Ectodermal cell (in vitro differentiated cells): Measurements from ENCODE around the gene PRKAB2.
"Not testable (repeated sequence)": the region's sequence is repeated elsewhere in the genome, so short reads cannot be mapped to it uniquely, and the experiment has no call there.

Source experiments
- H3K27ac ChIP-seq: 2 replicates; pipeline ENCODE4 v1.7.0; 2013; ENCODE audit warnings: mild to moderate bottlenecking, low read depth, low read length; ENCODE audit not compliant: insufficient read depth, poor library complexity, severe bottlenecking
- H3K27me3 ChIP-seq: 2 replicates; pipeline ENCODE4 v1.7.0; 2013; ENCODE audit warnings: mild to moderate bottlenecking, low read length; ENCODE audit not compliant: insufficient read depth, control insufficient read depth, poor library complexity, severe bottlenecking
- H3K36me3 ChIP-seq: one replicate; pipeline ENCODE4 v1.7.0; 2013; ENCODE audit warnings: low read length; ENCODE audit not compliant: control insufficient read depth, insufficient read depth
- H3K4me1 ChIP-seq: one replicate; pipeline ENCODE4 v1.7.0; 2013; ENCODE audit warnings: low read length; ENCODE audit not compliant: control insufficient read depth, insufficient read depth
- H3K4me3 ChIP-seq: 2 replicates; pipeline ENCODE4 v1.7.0; 2013; ENCODE audit warnings: low read depth, low read length, control low read depth; ENCODE audit not compliant: insufficient read depth
- H3K9me3 ChIP-seq: 2 replicates; pipeline ENCODE4 v1.7.0; 2013; ENCODE audit warnings: mild to moderate bottlenecking, low read length, moderate library complexity; ENCODE audit not compliant: control insufficient read depth
- WGBS, 2 experiments: methylation state at CpG; one replicate each; pipeline ENCODE4 v1.1.7; 2013; ENCODE audit warnings: missing lambda C conversion rate in 2 of 2; 5-methylcytosine and 5-hydroxymethylcytosine counted together

PRKAB2 gene

DNA sequence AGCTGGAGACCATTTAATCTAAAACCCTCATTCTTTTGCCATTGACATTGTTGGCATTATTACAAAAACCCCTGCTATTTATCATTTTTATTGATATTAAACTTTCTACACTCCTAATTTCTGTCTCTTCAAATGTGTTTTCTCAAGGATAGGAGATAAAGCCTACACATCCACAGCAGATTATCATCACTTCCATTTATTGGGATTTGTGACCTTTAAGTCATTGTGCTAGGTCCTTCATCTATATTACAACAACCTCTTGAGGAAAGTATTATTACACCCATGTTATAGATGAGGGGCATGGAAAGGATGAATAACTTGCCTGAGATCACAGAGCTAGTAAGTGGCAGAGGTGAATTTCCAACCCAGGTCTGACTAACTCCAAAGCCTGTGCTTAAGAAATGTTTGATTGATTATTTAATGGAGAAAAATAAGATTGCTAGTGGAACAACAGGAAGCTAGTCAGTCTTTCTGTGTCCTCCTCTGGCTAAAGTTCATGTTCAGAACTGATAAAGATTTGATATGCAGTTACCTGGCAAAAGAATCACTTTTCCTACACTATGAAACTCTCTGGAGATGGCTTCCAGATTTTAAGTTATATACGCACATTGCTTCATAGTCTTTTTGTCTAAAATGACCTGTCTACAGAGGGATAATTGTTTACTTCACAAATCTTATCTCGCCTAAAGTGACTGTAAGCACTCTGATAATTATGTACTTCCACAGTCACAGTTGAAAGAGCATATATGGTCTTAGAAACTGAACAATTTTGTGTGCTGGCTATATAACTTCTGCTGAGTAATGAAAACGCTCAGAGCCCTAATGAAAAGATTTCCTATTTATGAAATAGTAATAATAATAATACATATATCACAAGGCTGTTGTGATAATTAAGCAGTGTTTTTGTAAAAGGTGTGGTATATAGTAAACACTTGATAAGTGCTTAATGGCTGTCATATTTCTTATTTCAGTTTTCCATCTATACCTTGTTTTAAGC, 37.9 kb upstream of the PRKAB2 start:
- Histone ChIP-seq H3K9me3 (no peaks in the 10 kb centered on the region), H3K4me3 (no peak overlapping the region), H3K27me3 (no peaks in the 10 kb centered on the region), H3K27ac (no peak overlapping the region), H3K4me1 (no peaks in the 10 kb centered on the region), H3K36me3 (no peaks in the 10 kb centered on the region)
- 98 to 100% methylated on average over 2 of the region's 3 CpGs for WGBS, 2 experiments

DNA sequence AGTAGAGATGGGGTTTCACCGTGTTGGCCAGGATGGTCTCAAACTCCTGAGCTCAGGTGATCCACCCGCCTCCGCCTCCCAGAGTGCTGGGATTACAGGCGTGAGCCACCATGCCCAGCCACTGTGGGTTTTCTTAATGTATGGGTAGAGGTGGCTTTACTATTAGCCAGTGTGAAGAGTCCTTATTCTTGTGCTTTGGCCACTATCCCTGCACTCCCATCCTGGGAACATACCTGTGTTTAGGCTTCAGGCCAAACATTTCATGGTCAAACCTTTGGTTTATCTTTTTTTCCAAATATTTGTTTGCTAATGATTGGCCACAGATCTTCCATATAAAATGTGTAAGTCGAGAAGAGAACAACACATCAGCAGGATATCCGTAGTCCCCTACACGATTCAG, 36.3 kb upstream of the PRKAB2 start:
- WGBS, 2 experiments: 90 to 93% methylated on average over 7 of the region's 7 CpGs
- Histone ChIP-seq H3K9me3 (no peaks in the 10 kb centered on the region), H3K4me1 (no peaks in the 10 kb centered on the region), H3K36me3 (no peaks in the 10 kb centered on the region), H3K4me3 (no peak overlapping the region), H3K27ac (no peak overlapping the region), H3K27me3 (no peaks in the 10 kb centered on the region)

DNA sequence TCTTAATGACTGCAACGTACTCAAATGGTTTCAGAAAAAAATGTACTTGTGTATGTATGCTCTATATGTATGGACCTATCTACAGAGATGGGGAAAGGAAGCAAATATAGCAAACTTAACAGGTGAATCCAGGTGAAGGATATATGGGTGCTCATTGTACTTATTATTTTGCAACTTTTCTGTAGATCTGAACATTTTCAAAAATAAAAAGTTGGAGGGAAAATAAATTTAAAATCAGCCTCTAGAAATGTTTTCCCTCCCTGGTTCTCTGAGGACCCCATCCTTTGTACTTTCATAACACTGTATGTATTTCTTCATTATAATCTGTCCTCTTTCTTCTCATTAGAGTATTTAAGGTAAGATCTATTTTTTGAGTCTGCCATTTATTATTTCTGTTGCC, 34.9 kb upstream of the PRKAB2 start:
- WGBS, 2 experiments: 92 to 100% methylated on average over 1 of the region's 1 CpG
- no peak overlapping the region for H3K27ac ChIP-seq

DNA sequence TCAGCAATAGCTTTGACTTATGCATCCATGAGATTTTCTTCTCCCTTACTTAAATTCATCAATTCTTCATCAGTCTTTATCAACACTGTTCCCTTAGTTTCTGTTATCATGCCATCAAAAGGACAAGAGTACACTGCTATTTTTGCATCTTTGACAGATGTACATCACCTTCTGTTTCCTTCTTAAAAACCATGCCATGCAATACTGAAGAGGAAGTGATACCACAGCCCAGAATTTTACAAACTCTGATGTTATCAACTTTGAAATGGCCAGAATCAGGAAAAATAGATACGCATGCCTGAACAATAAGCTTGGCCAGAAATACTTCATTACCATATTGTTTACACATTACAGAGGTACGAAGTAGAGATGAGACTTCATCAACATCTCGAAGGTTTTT, 31.8 kb upstream of the PRKAB2 start:
- Histone ChIP-seq H3K4me3 (no peak overlapping the region), H3K9me3 (no peaks in the 10 kb centered on the region), H3K36me3 (no peaks in the 10 kb centered on the region), H3K4me1 (no peaks in the 10 kb centered on the region), H3K27me3 (no peaks in the 10 kb centered on the region), H3K27ac (no peak overlapping the region)
- 90 to 95% methylated on average over 3 of the region's 3 CpGs for WGBS, 2 experiments

More for the DNA sequence above, 34.9 kb upstream of the PRKAB2 start:
- Histone ChIP-seq H3K27me3 (no peaks in the 10 kb centered on the region), H3K36me3 (no peaks in the 10 kb centered on the region), H3K9me3 (no peaks in the 10 kb centered on the region), H3K4me3 (no peak overlapping the region), H3K4me1 (no peaks in the 10 kb centered on the region)

DNA sequence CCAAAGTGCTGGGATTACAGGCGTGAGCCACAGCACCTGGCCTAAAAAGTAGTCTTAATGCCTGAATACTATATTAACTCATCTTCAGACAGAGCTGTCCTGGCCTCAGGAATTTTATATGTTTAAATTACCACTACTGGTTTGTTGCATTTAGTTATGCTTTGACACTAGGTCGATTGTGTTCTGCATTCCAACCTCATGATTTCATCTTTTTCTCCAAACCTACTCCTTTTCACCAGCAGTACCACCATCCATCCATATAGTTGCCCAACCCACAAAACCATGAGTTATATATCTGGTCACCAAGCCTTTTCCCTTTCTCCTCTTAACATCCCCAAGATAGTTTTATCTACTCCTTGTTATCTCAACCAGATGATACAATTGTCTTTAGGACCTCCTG, 30.3 kb upstream of the PRKAB2 start:
- H3K9me3 ChIP-seq: no peaks in the 10 kb centered on the region
- H3K27me3 ChIP-seq: no peaks in the 10 kb centered on the region
- H3K4me3 ChIP-seq: no peak overlapping the region
- no peak overlapping the region for H3K27ac ChIP-seq
- 83 to 93% methylated on average over 2 of the region's 2 CpGs for WGBS, 2 experiments
- H3K36me3 ChIP-seq: no peaks in the 10 kb centered on the region
- no peaks in the 10 kb centered on the region for H3K4me1 ChIP-seq

DNA sequence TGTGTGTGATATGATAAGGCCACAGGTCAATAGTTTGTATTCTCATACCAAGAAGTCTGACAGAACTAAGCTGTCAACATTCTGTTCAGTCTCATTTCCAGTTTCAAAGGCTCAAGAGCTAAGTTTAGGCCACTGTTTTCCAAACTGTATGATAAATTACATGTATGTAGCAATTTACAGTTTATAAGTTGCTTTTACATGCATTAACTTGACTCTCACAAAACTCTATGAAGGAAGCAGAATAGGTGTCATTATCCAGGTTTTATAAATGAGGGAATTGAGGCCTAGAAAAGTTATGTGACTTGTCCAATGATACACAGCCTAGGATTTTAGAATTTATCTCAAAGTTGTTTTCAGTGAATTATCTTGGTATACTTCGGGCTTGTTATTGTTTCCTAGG, 29.5 kb upstream of the PRKAB2 start:
- Histone ChIP-seq H3K4me3 (no peak overlapping the region), H3K36me3 (no peaks in the 10 kb centered on the region), H3K27ac (no peak overlapping the region), H3K4me1 (no peaks in the 10 kb centered on the region), H3K9me3 (no peaks in the 10 kb centered on the region), H3K27me3 (no peaks in the 10 kb centered on the region)
- WGBS, 2 experiments: 82 to 89% methylated on average over 1 of the region's 1 CpG

GRCh38 chr1:147201276-147201675, 29.0 kb upstream of the PRKAB2 start:
- no peaks in the 10 kb centered on the region for H3K27me3 ChIP-seq
- H3K9me3 ChIP-seq: no peaks in the 10 kb centered on the region
- H3K27ac ChIP-seq: no peak overlapping the region
- no peaks in the 10 kb centered on the region for H3K4me1 ChIP-seq
- H3K4me3 ChIP-seq: no peak overlapping the region
- H3K36me3 ChIP-seq: no peaks in the 10 kb centered on the region
- 85 to 94% methylated on average over 4 of the region's 4 CpGs for WGBS, 2 experiments

- H3K4me3 ChIP-seq, H3K9me3 ChIP-seq, H3K27me3 ChIP-seq, H3K36me3 ChIP-seq, H3K27ac ChIP-seq, H3K4me1 ChIP-seq: not testable (repeated sequence)
- WGBS, 2 experiments: 90 to 93% methylated on average over 3 of the region's 3 CpGs
Measured at GRCh38 chr1:147197324-147197723, 25.1 kb upstream of the PRKAB2 start.

DNA sequence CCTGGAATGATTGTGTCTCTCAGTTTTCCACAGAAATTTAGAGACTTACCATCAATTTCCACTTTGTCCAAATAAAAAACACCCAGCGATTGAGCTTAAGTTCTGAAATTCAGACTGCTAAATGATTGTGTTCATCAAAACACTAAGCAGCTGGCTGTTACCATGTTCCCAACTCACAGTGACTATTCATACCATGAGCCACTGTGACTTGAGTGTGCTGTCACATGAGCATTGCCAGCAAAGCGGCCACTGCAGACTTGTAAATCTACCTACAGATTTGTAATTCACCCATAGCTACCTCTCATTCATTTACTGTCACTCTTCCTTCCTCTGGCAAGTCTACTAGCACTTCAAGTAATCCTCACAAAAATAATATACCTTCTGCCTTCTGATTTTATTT, 17.2 kb upstream of the PRKAB2 start:
- H3K36me3 ChIP-seq: no peaks in the 10 kb centered on the region
- no peaks in the 10 kb centered on the region for H3K4me1 ChIP-seq
- H3K27ac ChIP-seq: no peak overlapping the region
- H3K9me3 ChIP-seq: no peaks in the 10 kb centered on the region
- no peaks in the 10 kb centered on the region for H3K27me3 ChIP-seq
- H3K4me3 ChIP-seq: no peak overlapping the region
- 93% methylated on average over 2 of the region's 2 CpGs for WGBS, 2 experiments

DNA sequence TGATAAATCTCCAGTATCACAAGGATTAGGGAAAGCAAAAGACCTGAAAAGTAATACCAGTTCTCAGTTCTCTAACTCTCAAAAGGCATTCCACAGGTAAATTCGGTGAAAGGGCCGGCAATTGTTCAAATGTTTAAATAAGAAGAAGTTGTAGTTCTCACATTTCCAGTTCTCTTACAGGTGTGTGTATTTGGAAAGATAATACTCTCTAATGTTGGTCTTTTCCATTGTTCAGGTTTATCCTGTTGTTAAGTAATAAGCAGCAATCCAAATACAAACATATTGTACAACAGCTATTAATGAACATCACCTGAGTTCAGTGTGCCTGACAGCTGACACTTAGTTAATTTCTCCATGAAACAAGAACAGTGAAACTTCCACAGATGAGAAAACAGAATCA, 13.2 kb upstream of the PRKAB2 start:
- Histone ChIP-seq H3K36me3 (no peaks in the 10 kb centered on the region), H3K4me3 (no peak overlapping the region), H3K4me1 (no peaks in the 10 kb centered on the region), H3K27me3 (no peaks in the 10 kb centered on the region), H3K27ac (no peak overlapping the region), H3K9me3 (no peaks in the 10 kb centered on the region)
- 81 to 100% methylated on average over 2 of the region's 2 CpGs for WGBS, 2 experiments
